Liver (tissue), 9 donors: ENCODE results near the gene TNFRSF1B. TPM values are rescaled to one million over a fixed set of nuclear protein-coding genes. Genes with fewer than 3 reads are reported as not detected.

Experiments
- DNase-seq: peaks from one replicate; pipeline ENCODE4 v3.0.0-alpha.2; 2017; ENCODE audit warnings: low spot score
- H3K27ac ChIP-seq, 2 donors: one replicate each; pipeline ENCODE4 v1.7.0; 2013; ENCODE audit warnings: inconsistent platforms in 2 of 2, low read length in 2 of 2, control low read depth in 1 of 2, low read depth in 1 of 2, mild to moderate bottlenecking in 1 of 2
- H3K27me3 ChIP-seq, 4 donors: one replicate each; pipeline versions ENCODE4 v1.6.1 to v1.7.0; 2013; ENCODE audit warnings: low read length in 3 of 4, inconsistent platforms in 1 of 4, mild to moderate bottlenecking in 1 of 4, moderate library complexity in 1 of 4; ENCODE audit not compliant: control insufficient read depth in 4 of 4, insufficient read depth in 4 of 4
- H3K36me3 ChIP-seq, 4 donors: one replicate each; pipeline versions ENCODE4 v1.6.1 to v1.7.0; 2013; ENCODE audit warnings: low read length in 3 of 4, mild to moderate bottlenecking in 3 of 4, low read depth in 1 of 4, moderate library complexity in 1 of 4; ENCODE audit not compliant: control insufficient read depth in 4 of 4, insufficient read depth in 3 of 4
- H3K4me1 ChIP-seq, 4 donors: one replicate each; pipeline versions ENCODE4 v1.6.1 to v1.7.0; 2013; ENCODE audit warnings: low read length in 3 of 4, mild to moderate bottlenecking in 3 of 4, moderate library complexity in 1 of 4; ENCODE audit not compliant: control insufficient read depth in 4 of 4, insufficient read depth in 4 of 4
- H3K4me3 ChIP-seq, 3 donors: one replicate each; pipeline versions ENCODE4 v1.6.1 to v1.7.0; 2013; ENCODE audit warnings: low read length in 3 of 3, control low read depth in 1 of 3, low read depth in 1 of 3, mild to moderate bottlenecking in 1 of 3
- H3K9ac ChIP-seq, 2 donors: one replicate each; pipeline ENCODE4 v1.7.0; 2013; ENCODE audit warnings: low read length in 2 of 2, mild to moderate bottlenecking in 2 of 2, moderate library complexity in 2 of 2, control low read depth in 1 of 2, low read depth in 1 of 2
- H3K9me3 ChIP-seq, 4 donors: one replicate each; pipeline versions ENCODE4 v1.6.1 to v1.7.0; 2013; ENCODE audit warnings: low read length in 3 of 4; ENCODE audit not compliant: control insufficient read depth in 4 of 4
- ATF3 ChIP-seq: IDR thresholded peaks from 2 replicates; pipeline ENCODE4 v1.6.1; 2016; ENCODE audit warnings: antibody characterized with exemption
- CTCF ChIP-seq: fragments of 150-350 bp; IDR thresholded peaks from 2 replicates; pipeline ENCODE4 v1.5.1; 2017; ENCODE audit warnings: improper control_type of control experiment, low read depth, low read length; ENCODE audit not compliant: missing input control
- EGR1 ChIP-seq, 2 donors: IDR thresholded peaks; 2 replicates each; pipeline ENCODE4 v1.6.1; 2016 to 2018; ENCODE audit warnings: antibody characterized with exemption in 2 of 2, low read depth in 2 of 2
- FOXA2 ChIP-seq: IDR thresholded peaks from 2 replicates; pipeline ENCODE4 v1.6.1; 2016; ENCODE audit warnings: antibody characterized with exemption
- GABPA ChIP-seq, 2 donors: IDR thresholded peaks in 1 of 2; conservative IDR thresholded peaks in 1 of 2; 2 replicates each; pipeline ENCODE4 v1.6.1; 2016; ENCODE audit warnings: antibody characterized with exemption in 2 of 2, mild to moderate bottlenecking in 1 of 2, moderate library complexity in 1 of 2
- HNF4A ChIP-seq, 2 donors: conservative IDR thresholded peaks; 2 replicates each; pipeline ENCODE4 v1.6.1; 2016; ENCODE audit warnings: antibody characterized with exemption in 2 of 2, mild to moderate bottlenecking in 2 of 2
- HNF4G ChIP-seq: IDR thresholded peaks from 2 replicates; pipeline ENCODE4 v1.6.1; 2016; ENCODE audit warnings: antibody characterized with exemption
- JUND ChIP-seq, 2 donors: IDR thresholded peaks; 2 replicates each; pipeline ENCODE4 v1.6.1; 2016; ENCODE audit warnings: antibody characterized with exemption in 2 of 2
- MAX ChIP-seq: IDR thresholded peaks from 2 replicates; pipeline ENCODE4 v1.6.1; 2016; ENCODE audit warnings: antibody characterized with exemption
- NR2F2 ChIP-seq: IDR thresholded peaks from 2 replicates; pipeline ENCODE4 v1.6.1; 2016; ENCODE audit warnings: antibody characterized with exemption
- RAD21 ChIP-seq, 2 donors: IDR thresholded peaks; 2 replicates each; pipeline ENCODE4 v1.6.1; 2016; ENCODE audit warnings: antibody characterized with exemption in 2 of 2, mild to moderate bottlenecking in 2 of 2
- REST ChIP-seq: IDR thresholded peaks from 2 replicates; pipeline ENCODE4 v1.6.1; 2016; ENCODE audit warnings: antibody characterized with exemption, mild to moderate bottlenecking
- RXRA ChIP-seq, 2 donors: IDR thresholded peaks; 2 replicates each; pipeline ENCODE4 v1.6.1; 2017 to 2018; ENCODE audit warnings: antibody characterized with exemption in 2 of 2, mild to moderate bottlenecking in 1 of 2
- SP1 ChIP-seq: IDR thresholded peaks from 2 replicates; pipeline ENCODE4 v1.6.1; 2018; ENCODE audit warnings: antibody characterized with exemption, mild to moderate bottlenecking
- YY1 ChIP-seq: IDR thresholded peaks from 2 replicates; pipeline ENCODE4 v1.6.1; 2016; ENCODE audit warnings: antibody characterized with exemption, mild to moderate bottlenecking
- ZBTB33 ChIP-seq: IDR thresholded peaks from 2 replicates; pipeline ENCODE4 v1.6.1; 2016; ENCODE audit warnings: antibody characterized with exemption
- WGBS: extraction: QIAGEN DNeasy Blood & Tissue Kit; methylation state at CpG from one replicate; pipeline ENCODE4 v1.1.7; 2013; 5-methylcytosine and 5-hydroxymethylcytosine counted together
- polyA plus RNA-seq, 2 donors: library from polyadenylated mRNA; stranded (reverse) in 1 of 2; unstranded in 1 of 2; fragments of 200-250 nt in 1 of 2; fragments of >200 nt in 1 of 2; fragmentation: Nextera tagmentation in 1 of 2; extraction: Ambion mirVana in 1 of 2; gene quantifications; one replicate each; pipeline versions ENCODE4 v1.2.1 to v1.2.3, GENCODE V29; 2013 to 2015
- total RNA-seq, 2 donors: library from RNA; depleted of rRNA; stranded (reverse); fragments of >200 nt; gene quantifications; one replicate each; pipeline ENCODE4 v1.2.3, GENCODE V29; 2014
- donor health status: healthy.
- donor health status: healthy.
- donor health status: healthy.
- donor health status: healthy.
- donor health status: healthy.

The TNFRSF1B gene
- total and polyA plus RNA-seq, 4 donors, result 7.2 to 19.6 (median 16.5) TPM

- H3K27ac ChIP-seq, result peak overlapping the region; percentile 64 to 87
- no peaks in the 10 kb centered on the region for H3K27me3 ChIP-seq
- peak overlapping the region in 1 of 2 donors; percentile 29 for H3K9ac ChIP-seq
- H3K9me3 ChIP-seq, result no peaks in the 10 kb centered on the region
- DNase-seq, result no peak
- H3K36me3 ChIP-seq, result no peaks in the 10 kb centered on the region
- 80% methylated on average over 24 of the region's 24 CpGs for WGBS
- no peak overlapping the region for H3K4me3 ChIP-seq
- peaks cover 14 to 75% (median 37%) of the 10 kb centered on the region in 4 donors for H3K4me1 ChIP-seq
- no peak for TF ChIP-seq MAX
- TF ChIP-seq EGR1 (IDR thresholded peaks at IDR 0.05; ENCODE audit: low read depth in 2 of 2), result no peak
- TF ChIP-seq SP1, result peak; percentile 26
- TF ChIP-seq HNF4A (conservative IDR thresholded peaks at IDR 0.05), result peak in 1 of 2 donors; percentile 34
- TF ChIP-seq HNF4G, result no peak
These were observed 10.6 kb downstream of the TNFRSF1B start for GRCh38 chr1:12177156-12177998.

GRCh38 chr1:12177999-12178441 lies 11.2 kb downstream of the TNFRSF1B start:
- no peak for TF ChIP-seq YY1
- TF ChIP-seq RXRA (IDR thresholded peaks at IDR 0.05), result peak in 1 of 2 donors; percentile 38
- TF ChIP-seq SP1, result peak; percentile 19
- TF ChIP-seq HNF4A (conservative IDR thresholded peaks at IDR 0.05), result peak in 1 of 2 donors; percentile 3
- no peak for DNase-seq
- Histone ChIP-seq H3K27me3 (no peaks in the 10 kb centered on the region), H3K27ac (peak overlapping the region; percentile 64 to 87), H3K4me3 (no peak overlapping the region), H3K9me3 (no peaks in the 10 kb centered on the region), H3K9ac (peak overlapping the region in 1 of 2 donors; percentile 29), H3K4me1 (peaks cover 14 to 68% (median 33%) of the 10 kb centered on the region in 4 donors), H3K36me3 (no peaks in the 10 kb centered on the region)
- 35% methylated on average over 14 of the region's 14 CpGs for WGBS

- TF ChIP-seq NR2F2, result no peak
- no peak for TF ChIP-seq HNF4G
- TF ChIP-seq YY1, result no peak
- no peak for TF ChIP-seq HNF4A (conservative IDR thresholded peaks at IDR 0.05)
- no peak for TF ChIP-seq CTCF
- TF ChIP-seq ZBTB33, result no peak
- TF ChIP-seq JUND (IDR thresholded peaks at IDR 0.05), result no peak
- no peak for TF ChIP-seq SP1
- TF ChIP-seq MAX, result no peak
- TF ChIP-seq GABPA (IDR thresholded peaks at IDR 0.05 in 1 of 2, conservative IDR thresholded peaks at IDR 0.05 in 1 of 2), result no peak
- no peak for TF ChIP-seq RXRA (IDR thresholded peaks at IDR 0.05)
- TF ChIP-seq ATF3, result no peak
- no peak for TF ChIP-seq EGR1 (IDR thresholded peaks at IDR 0.05; ENCODE audit: low read depth in 2 of 2)
- TF ChIP-seq FOXA2, result no peak
- no peak for TF ChIP-seq RAD21 (IDR thresholded peaks at IDR 0.05)
- TF ChIP-seq REST, result no peak
- H3K9ac ChIP-seq, result no peak overlapping the region
These were observed 11.7 kb downstream of the TNFRSF1B start for GRCh38 chr1:12178511-12178910.

More at GRCh38 chr1:12178511-12178910, 11.7 kb downstream of the TNFRSF1B start:
- no peak for DNase-seq
- WGBS, result 49% methylated on average over 11 of the region's 11 CpGs
- H3K27me3 ChIP-seq, result no peaks in the 10 kb centered on the region
- H3K9me3 ChIP-seq, result no peaks in the 10 kb centered on the region
- no peak overlapping the region for H3K4me3 ChIP-seq
- peak overlapping the region; percentile 64 to 87 for H3K27ac ChIP-seq
- H3K4me1 ChIP-seq, result peaks cover 14 to 64% (median 31%) of the 10 kb centered on the region in 4 donors
- H3K36me3 ChIP-seq, result no peaks in the 10 kb centered on the region
